Esophagus squamous epithelium (tissue), 5 donors: ENCODE data around the gene PRIMPOL. TPM values are rescaled to one million over a fixed set of nuclear protein-coding genes. Genes with fewer than 3 reads are reported as not detected.

Experiments
- DNase-seq: peaks from one replicate; lab custom pipeline; 2025; lab: John Stamatoyannopoulos, UW
- H3K27ac ChIP-seq, 4 donors: fragments of 200-600 bp; sonication (generic); one replicate each; pipeline ENCODE4 v1.5.1; 2016 to 2019; ENCODE audit warnings: mild to moderate bottlenecking in 1 of 4
- H3K27me3 ChIP-seq, 4 donors: fragments of 200-600 bp; sonication (generic); 1 replicate in 3 of 4; 2 replicates in 1 of 4; pipeline versions ENCODE4 v1.5.1 to v1.6.0; 2017 to 2021; ENCODE audit warnings: antibody characterized with exemption in 1 of 4
- H3K36me3 ChIP-seq, 3 donors: fragments of 200-600 bp; sonication (generic); one replicate each; pipeline ENCODE4 v1.5.1; 2016 to 2019
- H3K4me1 ChIP-seq, 3 donors: fragments of 200-600 bp; sonication (generic); one replicate each; pipeline ENCODE4 v1.5.1; 2017 to 2019
- H3K4me3 ChIP-seq, 4 donors: fragments of 200-600 bp; sonication (generic); 1 replicate in 3 of 4; 2 replicates in 1 of 4; pipeline ENCODE4 v1.5.1; 2016 to 2019; ENCODE audit warnings: mild to moderate bottlenecking in 2 of 4, moderate library complexity in 1 of 4
- H3K9me3 ChIP-seq, 3 donors: fragments of 200-600 bp; sonication (generic); one replicate each; pipeline ENCODE4 v1.5.1; 2016 to 2019
- POLR2A ChIP-seq, 4 donors: fragments of 450-650 bp; IDR thresholded peaks; one replicate each; pipeline ENCODE4 v1.6.1; 2017; ENCODE audit warnings: antibody characterized with exemption in 4 of 4, mild to moderate bottlenecking in 4 of 4, moderate library complexity in 3 of 4
- WGBS, 2 donors: methylation state at CpG; one replicate each; pipeline ENCODE4 v1.1.5; 2018; 5-methylcytosine and 5-hydroxymethylcytosine counted together
- intact Hi-C: fragments of 100-400 bp; cut with DNase I; formaldehyde crosslinking; loops from one replicate; pipeline ENCODE4 v1.15.0; 2022
- total RNA-seq, 4 donors: library from RNA; depleted of rRNA; stranded (reverse); fragments of >200 nt; gene quantifications; one replicate each; pipeline ENCODE4 v1.1.0, GENCODE V29; 2016
- TF ChIP-seq, protein P1 (sequence below), 6 experiments: fragments of 450-650 bp in 4 of 6; fragments of 200-600 bp in 2 of 6; sonication (generic) in 2 of 6; IDR thresholded peaks; one replicate each; pipeline ENCODE4 v1.5.1; 2016 to 2019; ENCODE audit warnings: antibody characterized with exemption in 6 of 6, mild to moderate bottlenecking in 4 of 6, moderate library complexity in 4 of 6
- donor health status: DM: yes; HTN: yes; CAD: no.

The PRIMPOL gene
- total RNA-seq, 4 donors from 2014 or later = 4.5 to 15.6 (median 10.8) TPM

DNA sequence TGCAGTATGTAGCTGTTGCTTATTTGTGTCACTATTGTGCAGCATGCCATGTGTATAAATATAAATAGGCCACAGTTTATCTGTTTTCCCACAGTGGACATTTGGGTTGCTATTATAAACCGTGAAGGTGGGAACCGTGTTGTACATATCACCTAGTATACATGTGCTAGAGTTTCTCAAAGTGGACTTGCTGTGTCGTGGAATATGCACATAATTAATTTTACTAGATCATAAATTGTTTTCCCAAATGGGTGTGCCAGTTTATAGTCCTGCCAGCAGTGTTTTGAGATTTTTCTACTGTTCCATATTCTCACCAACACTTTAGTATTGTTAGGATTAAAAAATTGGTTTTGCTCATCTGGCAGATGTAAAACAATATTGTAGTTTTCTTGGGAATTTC lies 38.5 kb downstream of the PRIMPOL start:
- Histone ChIP-seq H3K4me3 (no peak overlapping the region), H3K36me3 (peaks cover 0 to 17% (median 0%) of the 10 kb centered on the region in 3 donors), H3K27me3 (no peaks in the 10 kb centered on the region), H3K4me1 (peaks cover 0 to 23% (median 3%) of the 10 kb centered on the region in 3 donors), H3K27ac (peak overlapping the region; percentile 35 to 66 (median 54)), H3K9me3 (no peaks in the 10 kb centered on the region)
- no peak for TF ChIP-seq POLR2A (IDR thresholded peaks at IDR 0.05)
- TF ChIP-seq, protein P1, sequence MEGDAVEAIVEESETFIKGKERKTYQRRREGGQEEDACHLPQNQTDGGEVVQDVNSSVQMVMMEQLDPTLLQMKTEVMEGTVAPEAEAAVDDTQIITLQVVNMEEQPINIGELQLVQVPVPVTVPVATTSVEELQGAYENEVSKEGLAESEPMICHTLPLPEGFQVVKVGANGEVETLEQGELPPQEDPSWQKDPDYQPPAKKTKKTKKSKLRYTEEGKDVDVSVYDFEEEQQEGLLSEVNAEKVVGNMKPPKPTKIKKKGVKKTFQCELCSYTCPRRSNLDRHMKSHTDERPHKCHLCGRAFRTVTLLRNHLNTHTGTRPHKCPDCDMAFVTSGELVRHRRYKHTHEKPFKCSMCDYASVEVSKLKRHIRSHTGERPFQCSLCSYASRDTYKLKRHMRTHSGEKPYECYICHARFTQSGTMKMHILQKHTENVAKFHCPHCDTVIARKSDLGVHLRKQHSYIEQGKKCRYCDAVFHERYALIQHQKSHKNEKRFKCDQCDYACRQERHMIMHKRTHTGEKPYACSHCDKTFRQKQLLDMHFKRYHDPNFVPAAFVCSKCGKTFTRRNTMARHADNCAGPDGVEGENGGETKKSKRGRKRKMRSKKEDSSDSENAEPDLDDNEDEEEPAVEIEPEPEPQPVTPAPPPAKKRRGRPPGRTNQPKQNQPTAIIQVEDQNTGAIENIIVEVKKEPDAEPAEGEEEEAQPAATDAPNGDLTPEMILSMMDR (IDR thresholded peaks at IDR 0.05) = no peak
- WGBS, 2 donors = 35 to 36% methylated on average over 3 of the region's 3 CpGs
- intact Hi-C loops = no loop called here
- no peak for DNase-seq

DNA sequence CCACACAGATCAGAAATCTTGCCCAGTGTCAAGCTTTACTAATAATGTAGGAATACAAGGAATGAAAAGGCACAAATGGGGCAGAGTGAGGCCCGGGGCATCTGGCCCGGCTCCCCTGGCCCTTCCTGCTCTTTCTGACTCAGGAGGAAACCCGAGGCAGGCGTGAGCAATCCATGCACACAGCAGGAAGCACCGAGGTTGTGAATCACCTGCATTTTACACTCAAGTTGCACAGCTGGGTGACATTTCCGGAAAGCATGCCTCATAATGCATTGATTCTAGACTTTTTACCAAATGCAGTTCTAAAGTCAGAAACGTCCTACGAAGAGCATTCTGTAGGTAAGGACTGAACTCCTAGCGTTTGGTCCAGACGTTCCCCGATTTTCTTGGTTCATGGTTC lies 38.9 kb downstream of the PRIMPOL start:
- Histone ChIP-seq H3K27me3 (no peaks in the 10 kb centered on the region), H3K27ac (peak overlapping the region; percentile 44 to 66 (median 58)), H3K36me3 (peaks cover 0 to 17% (median 0%) of the 10 kb centered on the region in 3 donors), H3K4me1 (peaks cover 0 to 20% (median 3%) of the 10 kb centered on the region in 3 donors), H3K9me3 (no peaks in the 10 kb centered on the region), H3K4me3 (no peak overlapping the region)
- WGBS, 2 donors = 22 to 46% methylated on average over 11 of the region's 11 CpGs
- TF ChIP-seq, protein P1 (IDR thresholded peaks at IDR 0.05) = no peak
- TF ChIP-seq POLR2A (IDR thresholded peaks at IDR 0.05) = no peak
- no peak for DNase-seq
- intact Hi-C loops = no loop called here

DNA sequence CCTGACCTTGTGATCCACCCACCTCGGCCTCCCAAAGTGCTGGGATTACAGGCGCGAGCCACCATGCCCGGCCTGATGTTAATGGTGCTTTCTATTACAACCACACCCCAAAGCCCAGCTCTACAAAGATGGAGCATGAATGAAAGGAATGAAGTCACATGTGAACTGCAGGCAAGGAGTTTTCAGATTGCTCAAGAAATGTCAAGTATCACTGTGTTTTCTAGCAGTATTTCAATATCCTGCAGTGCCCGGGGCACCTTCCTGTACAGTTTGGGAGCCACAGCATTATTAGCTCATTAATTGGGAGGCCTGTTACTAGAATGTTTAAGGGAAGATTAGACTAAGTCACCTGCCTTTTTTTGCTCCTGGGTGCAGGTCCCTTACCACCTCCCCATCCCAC lies 40.1 kb downstream of the PRIMPOL start:
- Histone ChIP-seq H3K9me3 (no peaks in the 10 kb centered on the region), H3K4me3 (no peak overlapping the region), H3K36me3 (peaks cover 0 to 29% (median 3%) of the 10 kb centered on the region in 3 donors), H3K27me3 (no peaks in the 10 kb centered on the region), H3K4me1 (peaks cover 0 to 19% (median 3%) of the 10 kb centered on the region in 3 donors), H3K27ac (no peak overlapping the region)
- TF ChIP-seq, protein P1 (IDR thresholded peaks at IDR 0.05) = no peak
- no peak for TF ChIP-seq POLR2A (IDR thresholded peaks at IDR 0.05)
- WGBS, 2 donors = 56 to 58% methylated on average over 5 of the region's 5 CpGs
- no peak for DNase-seq
- intact Hi-C loops = no loop called here

DNA sequence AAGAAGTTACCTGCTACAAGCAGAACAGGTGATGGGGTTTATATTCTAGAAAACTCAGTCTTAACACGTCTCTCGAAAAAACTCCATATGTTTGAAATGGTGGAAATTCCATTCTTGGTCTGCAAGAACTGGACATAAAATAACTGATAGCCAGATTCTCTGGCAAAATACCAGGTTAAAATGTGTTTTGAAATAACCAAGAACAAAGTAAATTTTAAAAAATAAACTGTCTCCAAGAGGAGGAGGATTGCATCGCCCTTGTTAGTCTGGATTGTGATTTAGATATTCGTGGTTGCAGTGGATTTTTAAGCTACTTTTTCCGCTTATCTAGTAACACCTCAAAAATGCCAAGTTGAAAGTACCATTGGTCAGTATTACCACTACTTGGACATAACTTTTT lies 43.5 kb downstream of the PRIMPOL start:
- no peak for DNase-seq
- TF ChIP-seq, protein P1 (IDR thresholded peaks at IDR 0.05) = no peak
- TF ChIP-seq POLR2A (IDR thresholded peaks at IDR 0.05) = no peak
- peaks cover 0 to 42% (median 5%) of the 10 kb centered on the region in 3 donors for H3K36me3 ChIP-seq
- intact Hi-C loops = no loop called here
- H3K27me3 ChIP-seq = no peaks in the 10 kb centered on the region
- H3K4me1 ChIP-seq = peaks cover 0 to 22% (median 6%) of the 10 kb centered on the region in 3 donors
- no peak overlapping the region for H3K27ac ChIP-seq
- H3K4me3 ChIP-seq = no peak overlapping the region
- WGBS, 2 donors = 89 to 91% methylated on average over 5 of the region's 5 CpGs
- H3K9me3 ChIP-seq = no peaks in the 10 kb centered on the region

DNA sequence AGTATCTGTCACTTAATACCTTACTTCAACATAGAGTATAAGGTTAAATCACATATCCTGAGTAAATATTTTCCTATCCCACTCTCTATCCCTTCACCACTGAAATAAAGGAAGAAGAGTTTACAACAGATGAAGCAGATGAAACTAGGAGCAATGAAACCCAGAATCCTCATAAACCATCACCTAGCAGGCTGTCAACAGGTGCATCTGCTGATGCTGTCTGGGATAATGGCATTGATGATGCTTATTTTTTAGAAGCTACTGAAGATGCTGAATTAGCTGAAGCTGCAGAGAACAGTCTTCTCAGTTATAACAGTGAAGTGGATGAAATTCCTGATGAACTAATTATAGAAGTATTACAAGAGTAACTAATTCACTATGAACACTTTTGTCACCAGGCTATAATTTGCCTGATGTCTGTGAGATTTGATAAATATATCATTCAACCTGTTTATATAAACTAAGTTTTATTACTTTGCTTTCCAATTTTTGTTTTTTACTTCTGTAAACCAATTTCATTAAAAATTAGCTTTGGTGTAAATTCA lies 44.9 kb downstream of the PRIMPOL start:
- Histone ChIP-seq H3K4me3 (no peak overlapping the region), H3K4me1 (peaks cover 0 to 12% (median 3%) of the 10 kb centered on the region in 3 donors), H3K36me3 (peaks cover 0 to 46% (median 5%) of the 10 kb centered on the region in 3 donors), H3K9me3 (no peaks in the 10 kb centered on the region), H3K27ac (no peak overlapping the region), H3K27me3 (no peaks in the 10 kb centered on the region)
- TF ChIP-seq POLR2A (IDR thresholded peaks at IDR 0.05) = no peak
- TF ChIP-seq, protein P1 (IDR thresholded peaks at IDR 0.05) = no peak
- DNase-seq = no peak
- intact Hi-C loops = no loop called here
